Activated naive CD4-positive, alpha-beta T cell treated with anti-CD3 and anti-CD28 coated beads, Interleukin-2, amount 10 ng/mL, durations not matched to agents 7 days and 5 days (primary cell): ENCODE data around the gene RAB23.

Source experiments
- CTCF ChIA-PET: fragments of 350-600 bp; sonication (Branson Sonifier 250); formaldehyde crosslinking; loops from one replicate; lab custom pipeline; 2021; ENCODE audit warnings: antibody characterized with exemption; lab: Charles Lee
- DNase-seq: peaks from one replicate; pipeline ENCODE4 v3.0.0-alpha.2; 2020
- H3K27ac Mint-ChIP-seq: one replicate; pipeline ENCODE4 v1.8.0; 2021; ENCODE audit warnings: mild to moderate bottlenecking, moderate library complexity, mixed read lengths
- H3K27me3 Mint-ChIP-seq: one replicate; pipeline ENCODE4 v1.8.0; 2021; ENCODE audit warnings: mild to moderate bottlenecking, mixed read lengths
- H3K36me3 Mint-ChIP-seq: one replicate; pipeline ENCODE4 v1.8.0; 2021; ENCODE audit warnings: mixed read lengths
- H3K4me1 Mint-ChIP-seq: one replicate; pipeline ENCODE4 v1.8.0; 2021; ENCODE audit warnings: mixed read lengths
- H3K4me3 Mint-ChIP-seq: one replicate; pipeline ENCODE4 v1.8.0; 2021; ENCODE audit warnings: mild to moderate bottlenecking, moderate library complexity, mixed read lengths
- H3K9me3 Mint-ChIP-seq: one replicate; pipeline ENCODE4 v1.8.0; 2021; ENCODE audit warnings: mixed read lengths

RAB23 gene

GRCh38 chr6:57217270-57217669, 4.8 kb downstream of the RAB23 start:
- CTCF ChIA-PET, result no interaction called here
- DNase-seq, result no peak
- H3K4me3 Mint-ChIP-seq, result no peak overlapping the region

GRCh38 chr6:57216235-57217101, 5.6 kb downstream of the RAB23 start:
- Mint-ChIP-seq H3K9me3 (peaks cover 5% of the 10 kb centered on the region), H3K27me3 (peaks cover 3% of the 10 kb centered on the region), H3K4me1 (peaks cover 67% of the 10 kb centered on the region), H3K4me3 (no peak overlapping the region), H3K27ac (no peak overlapping the region), H3K36me3 (peaks cover 24% of the 10 kb centered on the region)
- CTCF ChIA-PET, result no interaction called here
- no peak for DNase-seq

More at GRCh38 chr6:57217270-57217669, 4.8 kb downstream of the RAB23 start:
- Mint-ChIP-seq H3K27ac (no peak overlapping the region), H3K27me3 (peaks cover 7% of the 10 kb centered on the region), H3K9me3 (peaks cover 5% of the 10 kb centered on the region), H3K36me3 (peaks cover 25% of the 10 kb centered on the region), H3K4me1 (peaks cover 67% of the 10 kb centered on the region)

GRCh38 chr6:57215260-57215659, 6.8 kb downstream of the RAB23 start:
- no peak for DNase-seq
- Mint-ChIP-seq H3K27me3 (no peaks in the 10 kb centered on the region), H3K27ac (no peak overlapping the region), H3K9me3 (peaks cover 5% of the 10 kb centered on the region), H3K4me3 (no peak overlapping the region), H3K36me3 (peaks cover 21% of the 10 kb centered on the region), H3K4me1 (peaks cover 56% of the 10 kb centered on the region)
- CTCF ChIA-PET, result no interaction called here

GRCh38 chr6:57210060-57210459, 12.0 kb downstream of the RAB23 start:
- CTCF ChIA-PET, result interaction anchor here (0.5 kb wide), 1 partner anchor 68 kb away, joined by 3 read pairs; no protein-coding TSS in a partner anchor
- peaks cover 11% of the 10 kb centered on the region for H3K36me3 Mint-ChIP-seq
- H3K27me3 Mint-ChIP-seq, result no peaks in the 10 kb centered on the region
- no peak for DNase-seq
- peaks cover 2% of the 10 kb centered on the region for H3K9me3 Mint-ChIP-seq
- no peak overlapping the region for H3K27ac Mint-ChIP-seq
- H3K4me3 Mint-ChIP-seq, result no peak overlapping the region
- H3K4me1 Mint-ChIP-seq, result peaks cover 20% of the 10 kb centered on the region

GRCh38 chr6:57209030-57209429, 13.1 kb downstream of the RAB23 start:
- Mint-ChIP-seq H3K36me3 (peaks cover 2% of the 10 kb centered on the region), H3K27ac (no peak overlapping the region), H3K9me3 (no peaks in the 10 kb centered on the region), H3K4me1 (peaks cover 10% of the 10 kb centered on the region), H3K27me3 (no peaks in the 10 kb centered on the region), H3K4me3 (no peak overlapping the region)
- CTCF ChIA-PET, result no interaction called here
- no peak for DNase-seq

- Mint-ChIP-seq H3K4me1 (no peaks in the 10 kb centered on the region), H3K9me3 (no peaks in the 10 kb centered on the region), H3K27me3 (no peaks in the 10 kb centered on the region), H3K36me3 (peaks cover 2% of the 10 kb centered on the region), H3K27ac (no peak overlapping the region), H3K4me3 (no peak overlapping the region)
- CTCF ChIA-PET, result no interaction called here
- DNase-seq, result no peak
These were observed 14.2 kb downstream of the RAB23 start for GRCh38 chr6:57207872-57208271.

GRCh38 chr6:57207141-57207540, 15.0 kb downstream of the RAB23 start:
- CTCF ChIA-PET, result no interaction called here
- H3K36me3 Mint-ChIP-seq, result peaks cover 2% of the 10 kb centered on the region
- no peaks in the 10 kb centered on the region for H3K4me1 Mint-ChIP-seq
- no peak for DNase-seq
- H3K27ac Mint-ChIP-seq, result no peak overlapping the region
- no peaks in the 10 kb centered on the region for H3K9me3 Mint-ChIP-seq
- H3K4me3 Mint-ChIP-seq, result no peak overlapping the region
- H3K27me3 Mint-ChIP-seq, result no peaks in the 10 kb centered on the region

- H3K9me3 Mint-ChIP-seq, result no peaks in the 10 kb centered on the region
- H3K4me3 Mint-ChIP-seq, result no peak overlapping the region
- no peaks in the 10 kb centered on the region for H3K4me1 Mint-ChIP-seq
- H3K27ac Mint-ChIP-seq, result no peak overlapping the region
- peaks cover 2% of the 10 kb centered on the region for H3K36me3 Mint-ChIP-seq
- CTCF ChIA-PET, result interaction anchor here (1.0 kb wide), 1 partner anchor 14 kb away, joined by 3 read pairs; no protein-coding TSS in a partner anchor
- H3K27me3 Mint-ChIP-seq, result no peaks in the 10 kb centered on the region
- no peak for DNase-seq
These were observed 16.4 kb downstream of the RAB23 start for GRCh38 chr6:57205550-57206328.

- no peaks in the 10 kb centered on the region for H3K9me3 Mint-ChIP-seq
- DNase-seq, result no peak
- no peaks in the 10 kb centered on the region for H3K36me3 Mint-ChIP-seq
- H3K4me3 Mint-ChIP-seq, result no peak overlapping the region
- H3K4me1 Mint-ChIP-seq, result no peaks in the 10 kb centered on the region
- H3K27me3 Mint-ChIP-seq, result no peaks in the 10 kb centered on the region
- CTCF ChIA-PET, result no interaction called here
- no peak overlapping the region for H3K27ac Mint-ChIP-seq
These were observed 20.4 kb downstream of the RAB23 start for GRCh38 chr6:57201718-57202117.

GRCh38 chr6:57198926-57199636, 23.0 kb downstream of the RAB23 start:
- Mint-ChIP-seq H3K27me3 (no peaks in the 10 kb centered on the region), H3K4me1 (no peaks in the 10 kb centered on the region)
- CTCF ChIA-PET, result no interaction called here

GRCh38 chr6:57195457-57195856, 26.6 kb downstream of the RAB23 start:
- Mint-ChIP-seq H3K9me3 (no peaks in the 10 kb centered on the region), H3K27ac (no peak overlapping the region), H3K4me1 (no peaks in the 10 kb centered on the region), H3K36me3 (peaks cover 21% of the 10 kb centered on the region), H3K4me3 (no peak overlapping the region), H3K27me3 (no peaks in the 10 kb centered on the region)
- CTCF ChIA-PET, result no interaction called here
- no peak for DNase-seq

More at GRCh38 chr6:57198926-57199636, 23.0 kb downstream of the RAB23 start:
- H3K36me3 Mint-ChIP-seq, result peaks cover 5% of the 10 kb centered on the region
- no peak overlapping the region for H3K4me3 Mint-ChIP-seq
- no peak overlapping the region for H3K27ac Mint-ChIP-seq
- DNase-seq, result no peak
- H3K9me3 Mint-ChIP-seq, result no peaks in the 10 kb centered on the region

- H3K4me1 Mint-ChIP-seq, result peaks cover 3% of the 10 kb centered on the region
- CTCF ChIA-PET, result no interaction called here
- H3K9me3 Mint-ChIP-seq, result no peaks in the 10 kb centered on the region
- H3K27me3 Mint-ChIP-seq, result no peaks in the 10 kb centered on the region
- H3K27ac Mint-ChIP-seq, result no peak overlapping the region
- no peak overlapping the region for H3K4me3 Mint-ChIP-seq
- peaks cover 24% of the 10 kb centered on the region for H3K36me3 Mint-ChIP-seq
- no peak for DNase-seq
These were observed 28.9 kb downstream of the RAB23 start for GRCh38 chr6:57193177-57193576.

- H3K4me1 Mint-ChIP-seq, result peaks cover 6% of the 10 kb centered on the region
- no peaks in the 10 kb centered on the region for H3K9me3 Mint-ChIP-seq
- H3K27ac Mint-ChIP-seq, result no peak overlapping the region
- H3K36me3 Mint-ChIP-seq, result peaks cover 25% of the 10 kb centered on the region
- no peak for DNase-seq
- no peaks in the 10 kb centered on the region for H3K27me3 Mint-ChIP-seq
- CTCF ChIA-PET, result interaction anchor here (0.7 to 2.0 kb wide), 4 partner anchors 101 to 286 kb away, joined by 3 to 9 read pairs (median 5); partner anchors contain the start of genes PRIM2 and ZNF451
- no peak overlapping the region for H3K4me3 Mint-ChIP-seq
These were observed 32.0 kb downstream of the RAB23 start for GRCh38 chr6:57190140-57190539.

- no peak overlapping the region for H3K27ac Mint-ChIP-seq
- no peak overlapping the region for H3K4me3 Mint-ChIP-seq
- DNase-seq, result no peak
- peaks cover 7% of the 10 kb centered on the region for H3K4me1 Mint-ChIP-seq
- no peaks in the 10 kb centered on the region for H3K9me3 Mint-ChIP-seq
- CTCF ChIA-PET, result no interaction called here
- H3K36me3 Mint-ChIP-seq, result peaks cover 39% of the 10 kb centered on the region
- H3K27me3 Mint-ChIP-seq, result no peaks in the 10 kb centered on the region
These were observed 38.8 kb downstream of the RAB23 start for GRCh38 chr6:57183336-57183735.
